IMR-90 (cell line): ENCODE measurements around the gene UGDH. TPM values are rescaled to one million over a fixed set of nuclear protein-coding genes. Genes with fewer than 3 reads are reported as not detected.

ENCODE experiments used
- ATAC-seq: fragments of 200-7000 bp; cut with Tn5 transposase; 2 replicates; pipeline ENCODE4 v1.9.1; 2020; ENCODE audit warnings: low read depth, mild to moderate bottlenecking, moderate library complexity
- BruUV-seq: library from RNA; stranded (reverse); fragments of 400-500 nt; replicated peaks from 2 replicates; lab custom pipeline; 2021; lab: Mats Ljungman, UMichigan
- CTCF ChIA-PET: fragments of 300-600 bp; formaldehyde crosslinking; extraction: SDS; loops from one replicate; lab custom pipeline; 2021; ENCODE audit warnings: antibody characterized with exemption; lab: Yijun Ruan, JAX
- POLR2A ChIA-PET: fragments of 300-600 bp; sonication (Branson Sonifier 250); formaldehyde crosslinking; loops from one replicate; lab custom pipeline; 2022; ENCODE audit warnings: antibody characterized with exemption; ENCODE audit not compliant: unreplicated experiment; lab: Charles Lee
- DNase-seq: peaks from one replicate; pipeline ENCODE4 v3.0.0; 2013
- H2AFZ ChIP-seq: replicated peaks from 2 replicates; pipeline ENCODE3; 2013; ENCODE audit warnings: low read length, mild to moderate bottlenecking; ENCODE audit not compliant: poor library complexity
- H2AK5ac ChIP-seq: 2 replicates; pipeline ENCODE4 v1.6.1; 2013; ENCODE audit warnings: low read depth, low read length, inconsistent platforms
- H2AK9ac ChIP-seq: replicated peaks from 2 replicates; pipeline ENCODE3; 2013; ENCODE audit warnings: mild to moderate bottlenecking, low read depth, low read length, moderate library complexity; ENCODE audit not compliant: poor library complexity
- H2BK120ac ChIP-seq: 2 replicates; pipeline ENCODE4 v1.6.1; 2013; ENCODE audit warnings: low read depth, low read length, inconsistent platforms
- H2BK15ac ChIP-seq: 3 replicates; pipeline ENCODE4 v1.6.1; 2013; ENCODE audit warnings: low read depth, low read length, inconsistent platforms
- H2BK20ac ChIP-seq: 2 replicates; pipeline ENCODE4 v1.6.1; 2013; ENCODE audit warnings: low read depth, mild to moderate bottlenecking, inconsistent platforms, low read length, moderate library complexity
- H2BK5ac ChIP-seq: 2 replicates; pipeline ENCODE4 v1.6.1; 2013; ENCODE audit warnings: mild to moderate bottlenecking, low read depth, low read length, inconsistent platforms; ENCODE audit not compliant: poor library complexity, severe bottlenecking
- H3K14ac ChIP-seq: replicated peaks from 2 replicates; pipeline ENCODE4 v1.6.1; 2013; ENCODE audit warnings: low read depth, low read length, inconsistent platforms
- H3K18ac ChIP-seq: 2 replicates; pipeline ENCODE4 v1.6.1; 2013; ENCODE audit warnings: low read depth, low read length, control low read depth
- H3K23ac ChIP-seq: 2 replicates; pipeline ENCODE4 v1.6.1; 2013; ENCODE audit warnings: low read depth, low read length, inconsistent platforms
- H3K27ac ChIP-seq: 2 replicates; pipeline ENCODE4 v1.5.1; 2013; ENCODE audit warnings: mild to moderate bottlenecking, control low read depth, low read length; ENCODE audit not compliant: insufficient read depth
- H3K27me3 ChIP-seq: 2 replicates; pipeline ENCODE4 v1.6.1; 2013; ENCODE audit warnings: low read length; ENCODE audit not compliant: control insufficient read depth, insufficient read depth
- H3K36me3 ChIP-seq: 2 replicates; pipeline ENCODE4 v1.6.1; 2013; ENCODE audit warnings: low read length, mixed read lengths; ENCODE audit not compliant: control insufficient read depth, insufficient read depth
- H3K4ac ChIP-seq: 2 replicates; pipeline ENCODE4 v1.6.1; 2013; ENCODE audit warnings: low read depth, low read length, inconsistent platforms
- H3K4me1 ChIP-seq: 2 replicates; pipeline ENCODE4 v1.6.1; 2013; ENCODE audit warnings: low read length, mixed read lengths; ENCODE audit not compliant: control insufficient read depth, insufficient read depth
- H3K4me2 ChIP-seq: 2 replicates; pipeline ENCODE4 v1.6.1; 2013; ENCODE audit warnings: low read depth, mild to moderate bottlenecking, control low read depth, low read length, moderate library complexity
- H3K4me3 ChIP-seq: 2 replicates; pipeline ENCODE4 v1.5.1; 2013; ENCODE audit warnings: low read depth, mild to moderate bottlenecking, control low read depth, low read length, moderate library complexity; ENCODE audit not compliant: insufficient read depth
- H3K56ac ChIP-seq: 2 replicates; pipeline ENCODE4 v1.6.1; 2013; ENCODE audit warnings: low read length, inconsistent platforms; ENCODE audit not compliant: insufficient read depth; ENCODE audit errors: extremely low read depth
- H3K79me1 ChIP-seq, 2 experiments: 2 replicates each; pipeline ENCODE4 v1.6.1; 2013; ENCODE audit warnings: low read length in 2 of 2, inconsistent platforms in 1 of 2, low read depth in 1 of 2
- H3K9ac ChIP-seq: 2 replicates; pipeline ENCODE4 v1.6.1; 2013; ENCODE audit warnings: low read depth, low read length, control low read depth
- H3K9me1 ChIP-seq: 2 replicates; pipeline ENCODE4 v1.6.1; 2013; ENCODE audit warnings: low read length, inconsistent platforms; ENCODE audit not compliant: insufficient read depth
- H3K9me3 ChIP-seq: 2 replicates; pipeline ENCODE4 v1.6.1; 2013; ENCODE audit warnings: low read length; ENCODE audit not compliant: control insufficient read depth, insufficient read depth
- H4K20me1 ChIP-seq: 2 replicates; pipeline ENCODE4 v1.6.1; 2013; ENCODE audit warnings: low read length, inconsistent platforms; ENCODE audit not compliant: insufficient read depth
- H4K5ac ChIP-seq: 2 replicates; pipeline ENCODE4 v1.6.1; 2013; ENCODE audit warnings: mild to moderate bottlenecking, low read depth, low read length, control low read depth
- H4K8ac ChIP-seq, 2 experiments: 2 replicates each; pipeline ENCODE4 v1.6.1; 2013; ENCODE audit warnings: low read depth in 2 of 2, low read length in 2 of 2, control low read depth in 1 of 2, inconsistent platforms in 1 of 2
- H4K91ac ChIP-seq: 2 replicates; pipeline ENCODE4 v1.6.1; 2013; ENCODE audit warnings: low read depth, low read length, inconsistent platforms; ENCODE audit not compliant: insufficient read depth
- BHLHE40 ChIP-seq: fragments of 150-350 bp; IDR thresholded peaks from 2 replicates; pipeline ENCODE4 v1.6.1; 2016; ENCODE audit warnings: mild to moderate bottlenecking, low read depth, low read length
- CEBPB ChIP-seq: IDR thresholded peaks from 2 replicates; pipeline ENCODE4 v1.6.1; 2012; ENCODE audit warnings: low read depth, low read length, improper control_type of control experiment
- CHD1 ChIP-seq: IDR thresholded peaks from 2 replicates; pipeline ENCODE4 v1.6.1; 2012; ENCODE audit warnings: low read depth, low read length, improper control_type of control experiment
- FOS ChIP-seq: fragments of 150-350 bp; IDR thresholded peaks from 2 replicates; pipeline ENCODE4 v1.6.1; 2016; ENCODE audit warnings: low read depth, low read length
- MAFK ChIP-seq: IDR thresholded peaks from 2 replicates; pipeline ENCODE4 v1.6.1; 2012; ENCODE audit warnings: low read depth, low read length, improper control_type of control experiment
- MAZ ChIP-seq: IDR thresholded peaks from 2 replicates; pipeline ENCODE4 v1.6.1; 2012; ENCODE audit warnings: low read depth, mild to moderate bottlenecking, low read length, improper control_type of control experiment, moderate library complexity, borderline replicate concordance
- MXI1 ChIP-seq: IDR thresholded peaks from 2 replicates; pipeline ENCODE4 v1.6.1; 2012; ENCODE audit warnings: low read depth, mild to moderate bottlenecking, low read length, moderate library complexity, borderline replicate concordance
- NFE2L2 ChIP-seq: fragments of 150-350 bp; IDR thresholded peaks from 2 replicates; pipeline ENCODE4 v1.6.1; 2016; ENCODE audit warnings: low read depth, mild to moderate bottlenecking, low read length
- POLR2A ChIP-seq: IDR thresholded peaks from 2 replicates; pipeline ENCODE4 v1.6.1; 2012; ENCODE audit warnings: mild to moderate bottlenecking, low read depth, low read length
- RAD21 ChIP-seq: IDR thresholded peaks from 2 replicates; pipeline ENCODE4 v1.6.1; 2012; ENCODE audit warnings: low read length, improper control_type of control experiment
- RCOR1 ChIP-seq: IDR thresholded peaks from 2 replicates; pipeline ENCODE4 v1.6.1; 2012; ENCODE audit warnings: mild to moderate bottlenecking, low read length, improper control_type of control experiment; ENCODE audit not compliant: insufficient replicate concordance
- RFX5 ChIP-seq: IDR thresholded peaks from 2 replicates; pipeline ENCODE4 v1.8.0; 2012; ENCODE audit warnings: low read depth, mild to moderate bottlenecking, low read length, moderate library complexity
- SMC3 ChIP-seq: fragments of 150-350 bp; IDR thresholded peaks from 2 replicates; pipeline ENCODE4 v1.6.1; 2016; ENCODE audit warnings: low read depth, mild to moderate bottlenecking, antibody characterized with exemption, low read length, moderate library complexity
- WGBS, 2 experiments: methylation state at CpG; one replicate each; pipeline versions ENCODE4 v1.1.5 to v1.1.7; 2013; ENCODE audit warnings: missing lambda C conversion rate in 2 of 2; ENCODE audit not compliant: insufficient read length in 1 of 2; ENCODE audit errors: extremely low coverage in 2 of 2; 5-methylcytosine and 5-hydroxymethylcytosine counted together
- dilution Hi-C: fragments of 300-500 bp; cut with HindIII; formaldehyde crosslinking; loops from one replicate; pipeline ENCODE4 v1.14.3; 2018; ENCODE audit warnings: low sequenced_read_pairs; ENCODE audit not compliant: unreplicated experiment
- in situ Hi-C: fragments of 300-500 bp; cut with MboI; formaldehyde crosslinking; loops from 3 replicates; pipeline ENCODE4 v1.14.3; 2019; ENCODE audit warnings: low sequenced_read_pairs, inconsistent platforms, mixed read lengths
- intact Hi-C: fragments of 100-400 bp; cut with micrococcal nuclease; formaldehyde crosslinking; loops from 2 replicates; pipeline ENCODE4 v1.10.0; 2022
- polyA plus RNA-seq, 3 experiments: library from polyadenylated mRNA; depleted of rRNA; stranded (reverse); fragments of >200 nt; gene quantifications; 2 replicates each; pipeline ENCODE4 v1.2.3, GENCODE V29; 2012; ENCODE audit warnings: low replicate concordance in 1 of 3
- total RNA-seq: library from RNA; depleted of rRNA; stranded (reverse); fragments of >200 nt; gene quantifications from 2 replicates; pipeline ENCODE4 v1.2.3, GENCODE V29; 2012
- TF ChIP-seq, protein P1 (sequence below): fragments of 150-350 bp; IDR thresholded peaks from 2 replicates; pipeline ENCODE4 v1.6.1; 2017; ENCODE audit warnings: mild to moderate bottlenecking, antibody characterized with exemption, low read length, low read depth
- TF ChIP-seq, protein P2 (sequence below): conservative IDR thresholded peaks from 2 replicates; pipeline ENCODE4 v1.5.1; 2012; ENCODE audit warnings: mild to moderate bottlenecking, low read depth, low read length, improper control_type of control experiment

Gene UGDH
- total and polyA plus RNA-seq, 2 of the 4 experiments (the other 2 are of a cell fraction), result 69.2 to 257 TPM

DNA sequence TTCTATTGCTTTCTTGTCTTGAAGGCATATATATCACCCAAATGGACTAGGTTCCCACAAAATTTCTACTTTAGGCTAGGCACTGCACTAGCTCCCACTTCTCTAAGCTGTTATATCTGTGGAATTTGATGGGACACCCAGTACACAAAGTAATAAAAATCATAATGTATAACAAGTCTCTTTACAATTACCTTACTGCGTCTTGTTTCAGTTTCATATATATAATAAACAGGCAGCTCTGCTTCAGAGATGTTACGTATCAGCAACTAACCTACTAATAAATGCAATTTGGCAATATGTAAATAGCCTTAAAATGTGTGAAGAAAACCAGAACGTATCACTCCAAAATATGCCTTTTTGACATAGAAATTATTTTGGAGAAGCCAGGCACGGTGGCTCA is 42.0 kb upstream of the UGDH start:
- no peak overlapping the region for H3K56ac ChIP-seq
- H3K4me1 ChIP-seq, result peaks cover 6% of the 10 kb centered on the region
- no peak overlapping the region for H3K9ac ChIP-seq
- no TSS peak for BruUV-seq
- WGBS, 2 experiments, result 100% methylated on average over 1 of the region's 4 CpGs; no CpG with 5 or more reads in 1 of the 2 experiments
- no peak overlapping the region for H2BK20ac ChIP-seq
- no peaks in the 10 kb centered on the region for H4K20me1 ChIP-seq
- no peak overlapping the region for H3K14ac ChIP-seq
- dilution Hi-C loops (no loop called here), in situ Hi-C loops (no loop called here), intact Hi-C loops (no loop called here)
- H3K23ac ChIP-seq, result no peak overlapping the region
- TF ChIP-seq CEBPB (no peak), MAFK (no peak), RFX5 (no peak), NFE2L2 (no peak), CHD1 (no peak), BHLHE40 (no peak), POLR2A (no peak), MXI1 (no peak), MAZ (no peak), RAD21 (no peak), SMC3 (no peak), RCOR1 (no peak), FOS (no peak)
- TF ChIP-seq, protein P1, sequence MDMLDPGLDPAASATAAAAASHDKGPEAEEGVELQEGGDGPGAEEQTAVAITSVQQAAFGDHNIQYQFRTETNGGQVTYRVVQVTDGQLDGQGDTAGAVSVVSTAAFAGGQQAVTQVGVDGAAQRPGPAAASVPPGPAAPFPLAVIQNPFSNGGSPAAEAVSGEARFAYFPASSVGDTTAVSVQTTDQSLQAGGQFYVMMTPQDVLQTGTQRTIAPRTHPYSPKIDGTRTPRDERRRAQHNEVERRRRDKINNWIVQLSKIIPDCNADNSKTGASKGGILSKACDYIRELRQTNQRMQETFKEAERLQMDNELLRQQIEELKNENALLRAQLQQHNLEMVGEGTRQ, result no peak
- TF ChIP-seq, protein P2, sequence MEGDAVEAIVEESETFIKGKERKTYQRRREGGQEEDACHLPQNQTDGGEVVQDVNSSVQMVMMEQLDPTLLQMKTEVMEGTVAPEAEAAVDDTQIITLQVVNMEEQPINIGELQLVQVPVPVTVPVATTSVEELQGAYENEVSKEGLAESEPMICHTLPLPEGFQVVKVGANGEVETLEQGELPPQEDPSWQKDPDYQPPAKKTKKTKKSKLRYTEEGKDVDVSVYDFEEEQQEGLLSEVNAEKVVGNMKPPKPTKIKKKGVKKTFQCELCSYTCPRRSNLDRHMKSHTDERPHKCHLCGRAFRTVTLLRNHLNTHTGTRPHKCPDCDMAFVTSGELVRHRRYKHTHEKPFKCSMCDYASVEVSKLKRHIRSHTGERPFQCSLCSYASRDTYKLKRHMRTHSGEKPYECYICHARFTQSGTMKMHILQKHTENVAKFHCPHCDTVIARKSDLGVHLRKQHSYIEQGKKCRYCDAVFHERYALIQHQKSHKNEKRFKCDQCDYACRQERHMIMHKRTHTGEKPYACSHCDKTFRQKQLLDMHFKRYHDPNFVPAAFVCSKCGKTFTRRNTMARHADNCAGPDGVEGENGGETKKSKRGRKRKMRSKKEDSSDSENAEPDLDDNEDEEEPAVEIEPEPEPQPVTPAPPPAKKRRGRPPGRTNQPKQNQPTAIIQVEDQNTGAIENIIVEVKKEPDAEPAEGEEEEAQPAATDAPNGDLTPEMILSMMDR, result no peak
- DNase-seq, result no peak
- no peak overlapping the region for H2AK5ac ChIP-seq
- peaks cover 3% of the 10 kb centered on the region; the same call in 1 of the 2 replicates for H3K9me1 ChIP-seq
- no peak overlapping the region for H3K18ac ChIP-seq
- ATAC-seq, result no peak
- peaks cover 9% of the 10 kb centered on the region for H3K36me3 ChIP-seq
- no peak overlapping the region for H3K27ac ChIP-seq
- H2BK15ac ChIP-seq, result no peak overlapping the region
- no peak overlapping the region for H4K8ac ChIP-seq
- no peak overlapping the region for H4K5ac ChIP-seq
- no peak overlapping the region for H2BK120ac ChIP-seq
- no peak overlapping the region for H4K91ac ChIP-seq
- H3K4ac ChIP-seq, result no peak overlapping the region
- no peak overlapping the region for H2BK5ac ChIP-seq
- H3K4me3 ChIP-seq, result no peak overlapping the region
- ChIA-PET CTCF (interaction anchor here (1.6 kb wide), 1 partner anchor 11 kb away, joined by 5 read pairs; no protein-coding TSS in a partner anchor), POLR2A (interaction anchor here (0.7 to 1.0 kb wide), 2 partner anchors 16 to 42 kb away, joined by 3 to 8 read pairs; partner anchors contain the start of gene UGDH)
- H3K9me3 ChIP-seq, result peaks cover 2% of the 10 kb centered on the region; the same call in 1 of the 2 replicates
- no peak overlapping the region for H3K4me2 ChIP-seq
- H2AK9ac ChIP-seq, result no peak overlapping the region
- H3K79me1 ChIP-seq, result peaks cover 3 to 4% of the 10 kb centered on the region in 2 experiments; a peak in 3 of 4 replicates
- no peaks in the 10 kb centered on the region for H3K27me3 ChIP-seq
- H2AFZ ChIP-seq, result no peak overlapping the region
